OCI-LY1 (cell line): Measurements from ENCODE around the gene NCSTN.
"Not testable (repeated sequence)": the region's sequence is repeated elsewhere in the genome, so short reads cannot be mapped to it uniquely, and the experiment has no call there.

ENCODE experiments used
- H2AFZ ChIP-seq: fragments of 200-600 bp; sonication (generic), shearing (Covaris generic); 2 replicates; pipeline ENCODE4 v1.6.0; 2014; ENCODE audit warnings: antibody characterized with exemption, mild to moderate bottlenecking, low read length
- H3F3A ChIP-seq: fragments of 200-600 bp; sonication (generic), shearing (Covaris generic); 2 replicates; pipeline ENCODE4 v1.6.0; 2014; ENCODE audit warnings: mild to moderate bottlenecking, antibody characterized with exemption, low read length, moderate library complexity; ENCODE audit not compliant: insufficient read depth
- H3K27ac ChIP-seq: fragments of 200-600 bp; sonication (generic); 2 replicates; pipeline ENCODE4 v1.5.1; 2014; ENCODE audit warnings: low read length, mixed run types, mild to moderate bottlenecking, low read depth; ENCODE audit not compliant: poor library complexity, severe bottlenecking
- H3K27me3 ChIP-seq: fragments of 200-600 bp; sonication (generic); 2 replicates; pipeline ENCODE4 v1.6.0; 2014; ENCODE audit warnings: antibody characterized with exemption, mild to moderate bottlenecking, low read length, moderate library complexity; ENCODE audit not compliant: insufficient read depth
- H3K36me3 ChIP-seq: fragments of 200-600 bp; sonication (generic); 2 replicates; pipeline ENCODE4 v1.6.1; 2014; ENCODE audit warnings: mild to moderate bottlenecking, antibody characterized with exemption, low read length, moderate library complexity, mixed read lengths; ENCODE audit not compliant: insufficient read depth
- H3K4me1 ChIP-seq: fragments of 200-600 bp; sonication (generic); 2 replicates; pipeline ENCODE4 v1.5.1; 2014; ENCODE audit warnings: mild to moderate bottlenecking, low read length, moderate library complexity; ENCODE audit not compliant: insufficient read depth, severe bottlenecking
- H3K4me2 ChIP-seq: fragments of 200-600 bp; sonication (generic), shearing (Covaris generic); 2 replicates; pipeline ENCODE4 v1.6.1; 2014; ENCODE audit warnings: low read length
- H3K4me3 ChIP-seq: fragments of 200-600 bp; sonication (generic); 2 replicates; pipeline ENCODE4 v1.5.1; 2014; ENCODE audit warnings: low read length, low read depth, mild to moderate bottlenecking, mixed read lengths; ENCODE audit not compliant: poor library complexity, severe bottlenecking
- H3K79me2 ChIP-seq: fragments of 200-600 bp; shearing (Covaris generic); 2 replicates; pipeline ENCODE4 v1.6.1; 2016; ENCODE audit warnings: mixed run types, low read length, mixed read lengths; ENCODE audit not compliant: insufficient read depth
- H3K9ac ChIP-seq: fragments of 200-600 bp; sonication (generic), shearing (Covaris generic); 2 replicates; pipeline ENCODE4 v1.6.1; 2014; ENCODE audit warnings: mild to moderate bottlenecking, low read length, mixed read lengths
- H3K9me2 ChIP-seq: fragments of 200-600 bp; sonication (generic), shearing (Covaris generic); 2 replicates; pipeline ENCODE4 v1.6.1; 2014; ENCODE audit warnings: low read depth, mild to moderate bottlenecking, low read length, mixed read lengths
- H3K9me3 ChIP-seq: fragments of 200-600 bp; shearing (Covaris generic); 2 replicates; pipeline ENCODE4 v1.6.1; 2014; ENCODE audit warnings: low read length, mixed read lengths
- H4K20me1 ChIP-seq: fragments of 200-600 bp; sonication (generic), shearing (Covaris generic); 2 replicates; pipeline ENCODE4 v1.6.0; 2016; ENCODE audit warnings: mild to moderate bottlenecking, low read length; ENCODE audit not compliant: insufficient read depth
- EZH2 ChIP-seq: fragments of 200-600 bp; sonication (generic), shearing (Covaris generic); IDR thresholded peaks from 2 replicates; pipeline ENCODE4 v1.8.0; 2017; ENCODE audit warnings: borderline replicate concordance, mixed run types, mild to moderate bottlenecking, antibody characterized with exemption, low read length, moderate library complexity, mixed read lengths
- TF ChIP-seq, protein P1 (sequence below): fragments of 200-600 bp; sonication (generic), shearing (Covaris generic); IDR thresholded peaks from 2 replicates; pipeline ENCODE4 v1.5.1; 2017; ENCODE audit warnings: mild to moderate bottlenecking, antibody characterized with exemption, low read length, moderate library complexity, mixed read lengths

Gene NCSTN

GRCh38 chr1:160377585-160378206 is 34.5 kb downstream of the NCSTN start:
- Histone ChIP-seq H2AFZ (no peak overlapping the region), H3K79me2 (no peaks in the 10 kb centered on the region), H3K9ac (no peak overlapping the region), H3K9me3 (no peaks in the 10 kb centered on the region), H3K4me2 (no peak overlapping the region), H3K27me3 (no peaks in the 10 kb centered on the region), H3K4me3 (no peak overlapping the region), H3K4me1 (peaks cover 16% of the 10 kb centered on the region), H3K9me2 (no peaks in the 10 kb centered on the region), H3K27ac (no peak overlapping the region), H4K20me1 (no peaks in the 10 kb centered on the region), H3F3A (no peaks in the 10 kb centered on the region), H3K36me3 (no peaks in the 10 kb centered on the region)
- no peak for TF ChIP-seq EZH2
- TF ChIP-seq, protein P1, sequence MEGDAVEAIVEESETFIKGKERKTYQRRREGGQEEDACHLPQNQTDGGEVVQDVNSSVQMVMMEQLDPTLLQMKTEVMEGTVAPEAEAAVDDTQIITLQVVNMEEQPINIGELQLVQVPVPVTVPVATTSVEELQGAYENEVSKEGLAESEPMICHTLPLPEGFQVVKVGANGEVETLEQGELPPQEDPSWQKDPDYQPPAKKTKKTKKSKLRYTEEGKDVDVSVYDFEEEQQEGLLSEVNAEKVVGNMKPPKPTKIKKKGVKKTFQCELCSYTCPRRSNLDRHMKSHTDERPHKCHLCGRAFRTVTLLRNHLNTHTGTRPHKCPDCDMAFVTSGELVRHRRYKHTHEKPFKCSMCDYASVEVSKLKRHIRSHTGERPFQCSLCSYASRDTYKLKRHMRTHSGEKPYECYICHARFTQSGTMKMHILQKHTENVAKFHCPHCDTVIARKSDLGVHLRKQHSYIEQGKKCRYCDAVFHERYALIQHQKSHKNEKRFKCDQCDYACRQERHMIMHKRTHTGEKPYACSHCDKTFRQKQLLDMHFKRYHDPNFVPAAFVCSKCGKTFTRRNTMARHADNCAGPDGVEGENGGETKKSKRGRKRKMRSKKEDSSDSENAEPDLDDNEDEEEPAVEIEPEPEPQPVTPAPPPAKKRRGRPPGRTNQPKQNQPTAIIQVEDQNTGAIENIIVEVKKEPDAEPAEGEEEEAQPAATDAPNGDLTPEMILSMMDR: no peak

GRCh38 chr1:160384812-160385211 is 41.6 kb downstream of the NCSTN start:
- H4K20me1 ChIP-seq, H3K36me3 ChIP-seq, H3K4me3 ChIP-seq, H3K4me1 ChIP-seq, H2AFZ ChIP-seq, H3K27ac ChIP-seq, H3K79me2 ChIP-seq, H3K9ac ChIP-seq, H3K9me3 ChIP-seq, H3K4me2 ChIP-seq, H3F3A ChIP-seq, H3K27me3 ChIP-seq, H3K9me2 ChIP-seq: not testable (repeated sequence)

DNA sequence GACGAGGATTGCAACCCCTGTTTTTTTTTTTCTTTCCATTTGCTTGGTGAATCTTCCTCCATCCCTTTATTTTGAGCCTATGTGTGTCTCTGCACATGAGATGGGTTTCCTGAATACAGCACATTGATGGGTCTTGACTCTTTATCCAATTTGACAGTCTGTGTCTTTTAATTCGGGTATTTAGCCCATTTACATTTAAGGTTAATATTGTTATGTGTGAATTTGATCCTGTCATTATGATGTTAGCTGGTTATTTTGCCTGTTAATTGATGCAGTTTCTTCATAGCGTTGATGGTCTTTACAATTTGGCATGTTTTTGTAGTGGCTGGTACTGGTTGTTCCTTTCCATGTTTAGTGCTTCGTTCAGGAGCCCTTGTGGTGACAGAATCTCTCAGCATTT is 45.2 kb downstream of the NCSTN start:
- not testable (repeated sequence) for H3K27ac ChIP-seq, H2AFZ ChIP-seq, H3K36me3 ChIP-seq, H3K79me2 ChIP-seq, H3K4me1 ChIP-seq, H3K27me3 ChIP-seq, H4K20me1 ChIP-seq, H3K9ac ChIP-seq, H3F3A ChIP-seq, H3K9me3 ChIP-seq, H3K4me2 ChIP-seq, H3K4me3 ChIP-seq, H3K9me2 ChIP-seq

GRCh38 chr1:160394673-160395072 is 51.5 kb downstream of the NCSTN start:
- Histone ChIP-seq H3K9ac (no peak overlapping the region), H4K20me1 (no peaks in the 10 kb centered on the region), H3K4me1 (no peaks in the 10 kb centered on the region), H3K79me2 (no peaks in the 10 kb centered on the region), H3K27me3 (no peaks in the 10 kb centered on the region), H3K4me2 (no peak overlapping the region), H3K9me3 (no peaks in the 10 kb centered on the region), H3K9me2 (no peaks in the 10 kb centered on the region), H3F3A (no peaks in the 10 kb centered on the region; the same call in 1 of the 2 replicates), H3K4me3 (no peak overlapping the region), H3K27ac (no peak overlapping the region), H2AFZ (no peak overlapping the region), H3K36me3 (no peaks in the 10 kb centered on the region; the same call in 1 of the 2 replicates)
- TF ChIP-seq, protein P1: no peak
- TF ChIP-seq EZH2: no peak
